ENCODE measurements around the gene EML3.
A peak's percentile ranks its signal among the peaks of the same experiment; 100 is the strongest.

Gene EML3

DNA sequence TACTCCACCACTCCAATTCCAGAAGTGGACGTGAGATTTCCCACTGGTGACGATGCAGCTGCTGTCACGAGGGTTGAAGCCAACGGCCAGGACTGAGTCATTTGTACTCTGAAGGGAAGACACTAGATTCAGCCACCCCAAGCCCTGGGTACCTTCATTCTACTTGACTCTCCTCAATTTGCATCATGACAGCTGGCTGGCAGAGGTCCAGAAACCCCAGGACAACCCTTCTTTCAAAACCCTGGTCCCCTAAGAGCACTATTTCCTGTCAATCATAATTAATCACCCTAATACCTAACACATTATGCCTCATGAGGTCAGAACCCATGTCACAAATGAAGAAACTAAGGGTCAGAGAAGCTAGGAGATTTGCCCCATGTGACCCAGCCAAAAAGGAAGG, 4.9 kb downstream of the EML3 start:
- TF ChIP-seq, protein P1, sequence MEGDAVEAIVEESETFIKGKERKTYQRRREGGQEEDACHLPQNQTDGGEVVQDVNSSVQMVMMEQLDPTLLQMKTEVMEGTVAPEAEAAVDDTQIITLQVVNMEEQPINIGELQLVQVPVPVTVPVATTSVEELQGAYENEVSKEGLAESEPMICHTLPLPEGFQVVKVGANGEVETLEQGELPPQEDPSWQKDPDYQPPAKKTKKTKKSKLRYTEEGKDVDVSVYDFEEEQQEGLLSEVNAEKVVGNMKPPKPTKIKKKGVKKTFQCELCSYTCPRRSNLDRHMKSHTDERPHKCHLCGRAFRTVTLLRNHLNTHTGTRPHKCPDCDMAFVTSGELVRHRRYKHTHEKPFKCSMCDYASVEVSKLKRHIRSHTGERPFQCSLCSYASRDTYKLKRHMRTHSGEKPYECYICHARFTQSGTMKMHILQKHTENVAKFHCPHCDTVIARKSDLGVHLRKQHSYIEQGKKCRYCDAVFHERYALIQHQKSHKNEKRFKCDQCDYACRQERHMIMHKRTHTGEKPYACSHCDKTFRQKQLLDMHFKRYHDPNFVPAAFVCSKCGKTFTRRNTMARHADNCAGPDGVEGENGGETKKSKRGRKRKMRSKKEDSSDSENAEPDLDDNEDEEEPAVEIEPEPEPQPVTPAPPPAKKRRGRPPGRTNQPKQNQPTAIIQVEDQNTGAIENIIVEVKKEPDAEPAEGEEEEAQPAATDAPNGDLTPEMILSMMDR (IDR thresholded peaks at IDR 0.05; ENCODE audit: low read length, missing control alignments) = no peak
- DNase-seq (ENCODE audit: low read depth) = no peak

DNA sequence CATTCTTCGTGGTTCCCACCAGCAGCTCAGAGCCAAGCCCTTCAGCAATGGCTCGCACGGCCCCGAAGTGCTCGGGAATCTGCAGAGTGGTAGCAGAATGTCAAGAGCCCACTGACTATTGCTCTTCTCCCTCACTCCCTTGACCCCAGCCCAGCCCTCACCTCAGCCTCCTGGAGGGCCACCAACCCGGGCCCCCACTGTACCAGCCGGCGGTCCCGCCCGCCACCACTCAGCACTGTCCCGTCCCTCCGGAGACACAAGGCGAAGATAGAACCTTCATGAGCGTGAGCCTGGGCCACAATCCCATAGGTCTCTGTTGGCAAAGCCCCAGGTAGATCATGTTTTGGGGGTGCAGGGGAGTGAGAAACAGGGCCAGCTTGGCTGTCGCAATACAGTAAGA, 6.7 kb downstream of the EML3 start:
- H3K4me3 ChIP-seq (replicated peaks; ENCODE audit: low read depth, low read length) = no peak overlapping the region
- TF ChIP-seq, protein P1 (IDR thresholded peaks at IDR 0.05; ENCODE audit: low read length, missing control alignments) = no peak

More for the DNA sequence above, 4.9 kb downstream of the EML3 start:
- no peak overlapping the region for H3K4me3 ChIP-seq (replicated peaks; ENCODE audit: low read depth, low read length)

DNA sequence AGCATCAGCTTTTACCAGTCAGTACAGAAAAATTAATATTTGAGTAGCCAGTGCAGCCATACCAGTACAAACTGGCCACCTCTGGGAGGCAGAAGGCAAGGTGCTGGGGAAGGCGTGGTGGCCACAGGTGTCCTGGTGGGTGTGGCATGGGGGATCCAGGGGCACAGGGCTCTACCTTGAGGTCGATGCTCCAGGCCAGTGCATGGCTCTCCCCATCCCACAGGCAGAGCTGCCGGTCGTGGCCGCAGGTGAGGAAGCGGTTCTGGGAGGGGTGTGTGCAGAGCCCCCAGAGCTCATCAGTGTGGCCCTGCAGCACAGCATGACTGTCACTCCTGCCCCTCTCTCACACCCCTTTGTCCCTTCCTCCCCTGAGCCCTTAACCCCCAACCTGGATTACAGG, 7.1 kb downstream of the EML3 start:
- TF ChIP-seq, protein P1 (IDR thresholded peaks at IDR 0.05; ENCODE audit: low read length, missing control alignments) = no peak
- H3K4me3 ChIP-seq (replicated peaks; ENCODE audit: low read depth, low read length) = no peak overlapping the region
- DNase-seq (ENCODE audit: low read depth) = no peak

More for the DNA sequence above, 6.7 kb downstream of the EML3 start:
- DNase-seq (ENCODE audit: low read depth) = no peak

DNA sequence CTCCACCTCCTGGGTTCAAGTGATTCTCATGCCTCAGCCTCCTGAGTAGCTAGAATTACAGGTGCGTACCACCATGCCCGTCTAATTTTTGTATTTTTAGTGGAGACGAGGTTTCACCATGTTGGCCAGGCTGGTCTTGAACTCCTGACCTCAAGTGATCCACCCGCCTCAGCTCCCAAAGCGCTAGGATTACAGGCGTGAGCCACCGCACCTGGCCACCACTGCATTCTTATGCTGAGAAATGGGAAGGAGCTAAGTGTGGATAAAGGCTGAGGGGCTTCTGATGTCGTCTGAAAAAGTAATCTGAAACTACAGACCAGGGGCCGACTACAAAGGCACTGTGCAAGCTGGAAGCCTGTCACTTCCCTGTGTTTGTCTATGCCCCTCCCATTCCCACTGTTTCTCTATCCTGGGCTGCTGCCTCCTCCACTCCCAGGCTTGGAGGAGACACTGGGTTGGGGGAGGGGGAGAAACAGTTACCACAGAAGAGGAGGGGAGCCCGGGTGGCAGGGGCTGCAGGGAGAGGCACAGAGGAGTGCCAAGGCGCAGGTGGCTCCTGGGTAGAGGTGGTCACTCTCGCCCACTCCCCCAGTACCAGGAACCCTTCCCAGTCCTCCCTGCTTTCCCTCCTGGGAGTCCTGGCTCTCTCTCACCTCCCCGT, 8.0 kb downstream of the EML3 start:
- H3K4me3 ChIP-seq (replicated peaks; ENCODE audit: low read depth, low read length) = no peak overlapping the region
- TF ChIP-seq, protein P1 (IDR thresholded peaks at IDR 0.05; ENCODE audit: low read length, missing control alignments) = no peak
- DNase-seq (ENCODE audit: low read depth) = peak; percentile 21

DNA sequence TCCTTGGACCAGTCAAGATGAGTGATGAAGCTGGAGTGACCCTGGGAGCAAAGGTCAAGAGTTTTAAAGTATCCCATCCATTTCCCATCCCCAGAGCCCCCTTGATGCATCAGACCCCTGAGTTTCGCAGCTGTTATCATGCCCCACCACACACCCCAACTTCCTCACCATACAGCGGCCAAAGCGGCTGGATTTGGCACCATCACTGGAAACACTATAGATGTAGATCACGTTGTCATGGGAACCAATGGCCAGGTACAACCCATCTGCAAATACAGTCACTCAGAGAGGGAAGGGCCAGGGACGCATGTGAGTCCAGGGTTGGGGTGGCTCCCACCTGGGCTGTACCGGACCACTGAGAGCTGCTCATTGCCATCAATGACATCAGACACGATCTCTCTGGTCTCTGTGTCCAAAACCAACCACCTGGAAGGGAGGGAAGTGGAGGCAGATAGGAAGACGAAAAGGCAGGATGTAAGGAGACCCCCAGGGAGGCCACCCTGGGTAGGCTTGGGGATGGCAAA, 8.7 kb downstream of the EML3 start:
- no peak for DNase-seq (ENCODE audit: low read depth)
- no peak overlapping the region for H3K4me3 ChIP-seq (replicated peaks; ENCODE audit: low read depth, low read length)
- TF ChIP-seq, protein P1 (IDR thresholded peaks at IDR 0.05; ENCODE audit: low read length, missing control alignments) = no peak

DNA sequence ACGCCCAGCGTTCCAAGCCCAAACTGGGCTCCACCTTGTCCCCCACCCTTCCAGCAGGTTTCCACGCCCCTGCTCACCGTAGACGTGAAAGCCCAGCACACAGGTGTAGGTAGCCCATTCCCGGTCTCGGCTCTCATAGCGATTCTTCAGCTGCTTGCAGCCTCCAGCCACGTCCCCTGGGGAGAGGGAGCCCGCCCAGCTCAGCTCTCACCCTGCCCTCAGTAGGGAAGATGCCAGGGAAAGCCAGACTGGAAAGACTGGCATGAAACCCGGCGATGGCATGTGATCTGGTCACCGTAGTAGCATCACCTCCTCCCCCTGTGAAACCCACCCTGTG, 9.5 kb downstream of the EML3 start:
- no peak overlapping the region for H3K4me3 ChIP-seq (replicated peaks; ENCODE audit: low read depth, low read length)
- TF ChIP-seq, protein P1 (IDR thresholded peaks at IDR 0.05; ENCODE audit: low read length, missing control alignments) = no peak
- DNase-seq (ENCODE audit: low read depth) = no peak

Data from fibroblast of pulmonary artery (primary cell).